Ascending aorta (tissue), 2 donors: ENCODE data around the gene RACGAP1. TPM values are rescaled to one million over a fixed set of nuclear protein-coding genes. Genes with fewer than 3 reads are reported as not detected.
A peak's percentile ranks its signal among the peaks of the same experiment; 100 is the strongest.

Experiments used
- DNase-seq, 2 donors: peaks; one replicate each; pipeline ENCODE4 v3.0.0-alpha.2; 2019; ENCODE audit warnings: low spot score in 2 of 2
- H3K27ac ChIP-seq, 2 donors: fragments of 200-600 bp; sonication (generic); one replicate each; pipeline ENCODE4 v1.5.1; 2016 to 2017; ENCODE audit warnings: mild to moderate bottlenecking in 1 of 2
- H3K27me3 ChIP-seq: fragments of 200-600 bp; sonication (generic); one replicate; pipeline ENCODE4 v1.5.1; 2017
- H3K36me3 ChIP-seq, 2 donors: fragments of 200-600 bp; sonication (generic); one replicate each; pipeline ENCODE4 v1.5.1; 2016
- H3K4me1 ChIP-seq, 2 donors: fragments of 200-600 bp; sonication (generic); one replicate each; pipeline ENCODE4 v1.5.1; 2016 to 2017; ENCODE audit warnings: mild to moderate bottlenecking in 1 of 2
- H3K4me3 ChIP-seq, 2 donors: fragments of 200-600 bp; sonication (generic); one replicate each; pipeline ENCODE4 v1.5.1; 2016 to 2017; ENCODE audit warnings: mild to moderate bottlenecking in 1 of 2
- H3K9me3 ChIP-seq, 2 donors: fragments of 200-600 bp; sonication (generic); one replicate each; pipeline ENCODE4 v1.5.1; 2016
- intact Hi-C: fragments of 100-400 bp; cut with DNase I; formaldehyde crosslinking; loops from one replicate; pipeline ENCODE4 v1.15.1; 2023
- total RNA-seq: library from RNA; depleted of rRNA; stranded (reverse); fragments of >200 nt; gene quantifications from one replicate; pipeline ENCODE4 v1.1.0, GENCODE V29; 2016
- TF ChIP-seq, protein P1 (sequence below), 3 experiments: fragments of 200-600 bp in 2 of 3; fragments of 450-650 bp in 1 of 3; sonication (generic) in 2 of 3; IDR thresholded peaks; one replicate each; pipeline ENCODE4 v1.5.1; 2016 to 2019; ENCODE audit warnings: antibody characterized with exemption in 3 of 3, mild to moderate bottlenecking in 1 of 3, moderate library complexity in 1 of 3

Gene RACGAP1
- total RNA-seq, 1 donor from 2014 or later, result 5.1 TPM

GRCh38 chr12:49965836-49966235 lies 59.5 kb downstream of the RACGAP1 start:
- DNase-seq, result no peak
- H3K27ac ChIP-seq, result no peak overlapping the region
- no peaks in the 10 kb centered on the region for H3K36me3 ChIP-seq
- no peaks in the 10 kb centered on the region for H3K9me3 ChIP-seq
- intact Hi-C loops, result loop anchor here (2.0 to 10.0 kb wide), 4 partner anchors 91 to 199 kb away; partner anchors contain the start of genes ASIC1 and CERS5
- H3K4me1 ChIP-seq, result peaks cover 0 to 21% of the 10 kb centered on the region in 2 donors
- TF ChIP-seq, protein P1, sequence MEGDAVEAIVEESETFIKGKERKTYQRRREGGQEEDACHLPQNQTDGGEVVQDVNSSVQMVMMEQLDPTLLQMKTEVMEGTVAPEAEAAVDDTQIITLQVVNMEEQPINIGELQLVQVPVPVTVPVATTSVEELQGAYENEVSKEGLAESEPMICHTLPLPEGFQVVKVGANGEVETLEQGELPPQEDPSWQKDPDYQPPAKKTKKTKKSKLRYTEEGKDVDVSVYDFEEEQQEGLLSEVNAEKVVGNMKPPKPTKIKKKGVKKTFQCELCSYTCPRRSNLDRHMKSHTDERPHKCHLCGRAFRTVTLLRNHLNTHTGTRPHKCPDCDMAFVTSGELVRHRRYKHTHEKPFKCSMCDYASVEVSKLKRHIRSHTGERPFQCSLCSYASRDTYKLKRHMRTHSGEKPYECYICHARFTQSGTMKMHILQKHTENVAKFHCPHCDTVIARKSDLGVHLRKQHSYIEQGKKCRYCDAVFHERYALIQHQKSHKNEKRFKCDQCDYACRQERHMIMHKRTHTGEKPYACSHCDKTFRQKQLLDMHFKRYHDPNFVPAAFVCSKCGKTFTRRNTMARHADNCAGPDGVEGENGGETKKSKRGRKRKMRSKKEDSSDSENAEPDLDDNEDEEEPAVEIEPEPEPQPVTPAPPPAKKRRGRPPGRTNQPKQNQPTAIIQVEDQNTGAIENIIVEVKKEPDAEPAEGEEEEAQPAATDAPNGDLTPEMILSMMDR (IDR thresholded peaks at IDR 0.05), result no peak
- no peaks in the 10 kb centered on the region for H3K27me3 ChIP-seq
- H3K4me3 ChIP-seq, result no peak overlapping the region

- TF ChIP-seq, protein P1 (IDR thresholded peaks at IDR 0.05), result no peak
- H3K9me3 ChIP-seq, result no peaks in the 10 kb centered on the region
- intact Hi-C loops, result loop anchor here (2.0 to 10.0 kb wide), 2 partner anchors 98 to 200 kb away; partner anchors contain the start of gene CERS5
- H3K36me3 ChIP-seq, result no peaks in the 10 kb centered on the region
- no peak overlapping the region for H3K27ac ChIP-seq
- H3K4me1 ChIP-seq, result peaks cover 0 to 23% of the 10 kb centered on the region in 2 donors
- DNase-seq, result no peak
- H3K4me3 ChIP-seq, result no peak overlapping the region
- H3K27me3 ChIP-seq, result no peaks in the 10 kb centered on the region
These were observed 60.3 kb downstream of the RACGAP1 start for GRCh38 chr12:49964849-49965624.

- intact Hi-C loops, result loop anchor here (2.0 to 10.0 kb wide), 2 partner anchors 97 to 201 kb away; partner anchors contain the start of gene CERS5
- no peaks in the 10 kb centered on the region for H3K36me3 ChIP-seq
- DNase-seq, result no peak
- H3K27me3 ChIP-seq, result no peaks in the 10 kb centered on the region
- no peak overlapping the region for H3K4me3 ChIP-seq
- H3K27ac ChIP-seq, result no peak overlapping the region
- H3K9me3 ChIP-seq, result no peaks in the 10 kb centered on the region
- TF ChIP-seq, protein P1 (IDR thresholded peaks at IDR 0.05), result no peak
- peaks cover 0 to 27% of the 10 kb centered on the region in 2 donors for H3K4me1 ChIP-seq
These were observed 61.1 kb downstream of the RACGAP1 start for GRCh38 chr12:49963976-49964815.

GRCh38 chr12:49962861-49963765 lies 62.2 kb downstream of the RACGAP1 start:
- Histone ChIP-seq H3K27ac (no peak overlapping the region), H3K4me1 (peaks cover 0 to 27% of the 10 kb centered on the region in 2 donors), H3K4me3 (no peak overlapping the region), H3K27me3 (no peaks in the 10 kb centered on the region), H3K36me3 (no peaks in the 10 kb centered on the region), H3K9me3 (no peaks in the 10 kb centered on the region)
- intact Hi-C loops, result loop anchor here (10.0 kb wide), 1 partner anchor 202 kb away; the partner anchor contains the start of gene CERS5
- peak in 1 of 2 donors; percentile 79 for DNase-seq
- TF ChIP-seq, protein P1 (IDR thresholded peaks at IDR 0.05), result no peak
